ENCODE data around the gene TDRD5.

The TDRD5 gene

DNA sequence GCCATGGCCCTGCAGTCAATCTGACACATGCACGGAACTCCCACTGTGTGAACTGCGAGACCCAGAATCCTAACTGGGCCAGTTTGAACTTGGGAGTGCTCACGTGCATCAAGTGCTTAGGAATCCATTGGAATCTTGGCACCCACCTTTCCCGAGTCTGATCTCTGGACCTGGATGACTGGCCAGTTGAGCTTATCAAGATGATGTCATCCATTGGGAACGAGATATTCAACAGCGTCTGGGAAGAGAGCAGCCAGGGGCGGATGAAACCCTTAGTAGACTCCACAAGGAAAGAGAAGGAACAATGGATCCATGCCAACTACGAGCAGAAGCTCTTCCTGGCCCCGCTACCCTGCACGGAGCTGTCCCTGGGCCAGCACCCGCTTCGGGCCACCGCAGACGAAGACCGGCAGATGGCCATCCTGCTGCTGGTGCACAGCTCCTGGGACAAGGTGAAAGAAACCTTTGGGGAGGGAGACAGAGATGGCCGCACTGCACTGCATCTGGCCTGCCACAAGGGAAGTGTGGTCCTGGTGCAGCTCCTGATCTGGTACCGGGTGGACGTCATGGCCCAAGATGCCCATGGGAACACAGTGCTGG is 3.1 kb upstream of the TDRD5 start:
- no peak for TF ChIP-seq ZFP30 (CRISPR knock-in tag; IDR thresholded peaks at IDR 0.05)
- TF ChIP-seq, protein P1, sequence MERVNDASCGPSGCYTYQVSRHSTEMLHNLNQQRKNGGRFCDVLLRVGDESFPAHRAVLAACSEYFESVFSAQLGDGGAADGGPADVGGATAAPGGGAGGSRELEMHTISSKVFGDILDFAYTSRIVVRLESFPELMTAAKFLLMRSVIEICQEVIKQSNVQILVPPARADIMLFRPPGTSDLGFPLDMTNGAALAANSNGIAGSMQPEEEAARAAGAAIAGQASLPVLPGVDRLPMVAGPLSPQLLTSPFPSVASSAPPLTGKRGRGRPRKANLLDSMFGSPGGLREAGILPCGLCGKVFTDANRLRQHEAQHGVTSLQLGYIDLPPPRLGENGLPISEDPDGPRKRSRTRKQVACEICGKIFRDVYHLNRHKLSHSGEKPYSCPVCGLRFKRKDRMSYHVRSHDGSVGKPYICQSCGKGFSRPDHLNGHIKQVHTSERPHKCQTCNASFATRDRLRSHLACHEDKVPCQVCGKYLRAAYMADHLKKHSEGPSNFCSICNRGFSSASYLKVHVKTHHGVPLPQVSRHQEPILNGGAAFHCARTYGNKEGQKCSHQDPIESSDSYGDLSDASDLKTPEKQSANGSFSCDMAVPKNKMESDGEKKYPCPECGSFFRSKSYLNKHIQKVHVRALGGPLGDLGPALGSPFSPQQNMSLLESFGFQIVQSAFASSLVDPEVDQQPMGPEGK (CRISPR knock-in tag; IDR thresholded peaks at IDR 0.05; ENCODE audit: borderline replicate concordance): no peak
- no peak for TF ChIP-seq ISL1 (CRISPR knock-in tag; IDR thresholded peaks at IDR 0.05)
- no peak for TF ChIP-seq ESRRG (CRISPR knock-in tag; IDR thresholded peaks at IDR 0.05)
- no peak for TF ChIP-seq RARB (CRISPR knock-in tag; IDR thresholded peaks at IDR 0.05)
- no peak for TF ChIP-seq OSR1 (CRISPR knock-in tag; IDR thresholded peaks at IDR 0.05)
- TF ChIP-seq ZC3H10 (CRISPR knock-in tag; IDR thresholded peaks at IDR 0.05): no peak
- no peak for ATAC-seq

DNA sequence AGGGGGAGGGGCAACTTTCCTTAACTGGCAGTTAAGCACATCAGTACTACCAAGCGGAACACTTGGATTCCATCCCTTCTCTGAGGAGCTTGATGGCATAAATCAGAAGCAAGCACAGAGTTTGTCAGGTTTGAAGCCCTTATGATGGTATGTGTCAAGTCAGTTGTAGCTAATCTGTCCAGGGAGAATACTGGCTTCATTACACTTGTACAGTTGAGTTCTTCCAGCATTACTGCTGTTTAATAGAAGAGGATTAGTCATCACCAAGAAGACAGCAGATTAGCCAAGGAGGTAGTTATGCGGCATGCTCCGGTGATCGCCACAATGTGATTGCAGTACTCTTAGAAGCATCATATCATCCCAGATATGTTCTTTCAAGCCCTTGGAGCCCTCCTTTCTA is 2.1 kb upstream of the TDRD5 start:
- no peak for ATAC-seq

DNA sequence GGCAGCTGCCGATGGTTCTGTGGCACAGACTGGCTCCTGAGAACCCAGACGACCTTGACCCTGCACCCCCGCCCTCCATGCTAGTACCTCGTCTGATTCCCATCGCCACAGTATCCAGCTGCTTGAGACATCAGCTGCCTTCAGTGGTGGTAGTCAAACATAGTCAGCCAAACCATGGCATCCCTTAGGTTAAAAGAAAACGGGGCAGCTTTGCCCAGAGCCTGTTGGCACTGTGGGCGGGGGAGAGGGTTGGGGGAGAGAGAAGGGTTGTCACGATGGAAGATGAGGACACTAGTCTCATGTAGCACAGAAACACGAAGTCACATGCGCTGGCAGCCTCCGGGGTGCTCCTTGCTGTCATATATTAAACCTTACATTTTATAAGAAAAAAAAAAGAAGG is 961 bp upstream of the TDRD5 start:
- TF ChIP-seq CSDC2 (CRISPR knock-in tag; IDR thresholded peaks at IDR 0.05): no peak
- no peak for TF ChIP-seq PPARA (CRISPR knock-in tag; IDR thresholded peaks at IDR 0.05; ENCODE audit: borderline replicate concordance)
- no peak for TF ChIP-seq ISL1 (CRISPR knock-in tag; IDR thresholded peaks at IDR 0.05)
- no peak for TF ChIP-seq TOX (CRISPR knock-in tag; IDR thresholded peaks at IDR 0.05; ENCODE audit: borderline replicate concordance)
- ATAC-seq: no peak

More for the DNA sequence above, 2.1 kb upstream of the TDRD5 start:
- TF ChIP-seq ESRRG (CRISPR knock-in tag; IDR thresholded peaks at IDR 0.05) (no peak), ZNF565 (CRISPR knock-in tag; conservative IDR thresholded peaks at IDR 0.05; ENCODE audit: low read depth) (no peak), ZFP30 (CRISPR knock-in tag; IDR thresholded peaks at IDR 0.05) (no peak)
- TF ChIP-seq, protein P2, sequence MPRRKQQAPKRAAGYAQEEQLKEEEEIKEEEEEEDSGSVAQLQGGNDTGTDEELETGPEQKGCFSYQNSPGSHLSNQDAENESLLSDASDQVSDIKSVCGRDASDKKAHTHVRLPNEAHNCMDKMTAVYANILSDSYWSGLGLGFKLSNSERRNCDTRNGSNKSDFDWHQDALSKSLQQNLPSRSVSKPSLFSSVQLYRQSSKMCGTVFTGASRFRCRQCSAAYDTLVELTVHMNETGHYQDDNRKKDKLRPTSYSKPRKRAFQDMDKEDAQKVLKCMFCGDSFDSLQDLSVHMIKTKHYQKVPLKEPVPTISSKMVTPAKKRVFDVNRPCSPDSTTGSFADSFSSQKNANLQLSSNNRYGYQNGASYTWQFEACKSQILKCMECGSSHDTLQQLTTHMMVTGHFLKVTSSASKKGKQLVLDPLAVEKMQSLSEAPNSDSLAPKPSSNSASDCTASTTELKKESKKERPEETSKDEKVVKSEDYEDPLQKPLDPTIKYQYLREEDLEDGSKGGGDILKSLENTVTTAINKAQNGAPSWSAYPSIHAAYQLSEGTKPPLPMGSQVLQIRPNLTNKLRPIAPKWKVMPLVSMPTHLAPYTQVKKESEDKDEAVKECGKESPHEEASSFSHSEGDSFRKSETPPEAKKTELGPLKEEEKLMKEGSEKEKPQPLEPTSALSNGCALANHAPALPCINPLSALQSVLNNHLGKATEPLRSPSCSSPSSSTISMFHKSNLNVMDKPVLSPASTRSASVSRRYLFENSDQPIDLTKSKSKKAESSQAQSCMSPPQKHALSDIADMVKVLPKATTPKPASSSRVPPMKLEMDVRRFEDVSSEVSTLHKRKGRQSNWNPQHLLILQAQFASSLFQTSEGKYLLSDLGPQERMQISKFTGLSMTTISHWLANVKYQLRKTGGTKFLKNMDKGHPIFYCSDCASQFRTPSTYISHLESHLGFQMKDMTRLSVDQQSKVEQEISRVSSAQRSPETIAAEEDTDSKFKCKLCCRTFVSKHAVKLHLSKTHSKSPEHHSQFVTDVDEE (CRISPR knock-in tag; IDR thresholded peaks at IDR 0.05): no peak

DNA sequence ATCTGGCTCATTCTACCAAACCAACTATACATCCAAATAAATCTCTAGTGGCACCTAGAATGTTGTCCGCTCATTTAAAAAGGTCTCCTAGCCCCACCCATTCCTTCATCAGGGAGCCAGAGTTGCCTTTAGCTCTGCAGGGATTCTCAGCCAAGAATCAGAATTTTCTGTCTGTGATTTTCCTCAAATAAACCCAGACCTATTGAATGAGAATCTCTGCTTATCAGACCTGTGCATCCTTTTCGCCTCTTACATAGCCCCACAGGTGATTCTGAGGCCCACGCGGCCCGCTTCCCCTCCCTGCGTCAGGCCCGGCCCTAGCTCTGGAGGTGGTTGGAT is 410 bp upstream of the TDRD5 start:
- TF ChIP-seq ZC3H10 (CRISPR knock-in tag; IDR thresholded peaks at IDR 0.05): no peak
- ATAC-seq: no peak

GRCh38 chr1:179598631-179599030 is 7.0 kb downstream of the TDRD5 start:
- no peak for TF ChIP-seq CREB5 (CRISPR knock-in tag; IDR thresholded peaks at IDR 0.05; ENCODE audit: low read depth)
- no peak for TF ChIP-seq BACH2 (CRISPR knock-in tag; IDR thresholded peaks at IDR 0.05; ENCODE audit: borderline replicate concordance)
- TF ChIP-seq ZNF565 (CRISPR knock-in tag; conservative IDR thresholded peaks at IDR 0.05; ENCODE audit: low read depth): no peak
- no peak for TF ChIP-seq OSR1 (CRISPR knock-in tag; IDR thresholded peaks at IDR 0.05)
- TF ChIP-seq, protein P3, sequence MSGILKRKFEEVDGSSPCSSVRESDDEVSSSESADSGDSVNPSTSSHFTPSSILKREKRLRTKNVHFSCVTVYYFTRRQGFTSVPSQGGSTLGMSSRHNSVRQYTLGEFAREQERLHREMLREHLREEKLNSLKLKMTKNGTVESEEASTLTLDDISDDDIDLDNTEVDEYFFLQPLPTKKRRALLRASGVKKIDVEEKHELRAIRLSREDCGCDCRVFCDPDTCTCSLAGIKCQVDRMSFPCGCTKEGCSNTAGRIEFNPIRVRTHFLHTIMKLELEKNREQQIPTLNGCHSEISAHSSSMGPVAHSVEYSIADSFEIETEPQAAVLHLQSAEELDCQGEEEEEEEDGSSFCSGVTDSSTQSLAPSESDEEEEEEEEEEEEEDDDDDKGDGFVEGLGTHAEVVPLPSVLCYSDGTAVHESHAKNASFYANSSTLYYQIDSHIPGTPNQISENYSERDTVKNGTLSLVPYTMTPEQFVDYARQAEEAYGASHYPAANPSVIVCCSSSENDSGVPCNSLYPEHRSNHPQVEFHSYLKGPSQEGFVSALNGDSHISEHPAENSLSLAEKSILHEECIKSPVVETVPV (CRISPR knock-in tag; IDR thresholded peaks at IDR 0.05): no peak
- no peak for TF ChIP-seq PPARA (CRISPR knock-in tag; IDR thresholded peaks at IDR 0.05; ENCODE audit: borderline replicate concordance)
- TF ChIP-seq ARNTL (CRISPR knock-in tag; IDR thresholded peaks at IDR 0.05; ENCODE audit: borderline replicate concordance, low read depth): no peak
- no peak for TF ChIP-seq TCF4 (CRISPR knock-in tag; IDR thresholded peaks at IDR 0.05; ENCODE audit: borderline replicate concordance)
- no peak for TF ChIP-seq ZFP3 (CRISPR knock-in tag; IDR thresholded peaks at IDR 0.05)
- no peak for TF ChIP-seq ESRRG (CRISPR knock-in tag; IDR thresholded peaks at IDR 0.05)
- TF ChIP-seq, protein P2 (CRISPR knock-in tag; IDR thresholded peaks at IDR 0.05): no peak
- ATAC-seq: no peak

Data from SK-N-SH treated with all-trans-retinoic acid at 6 μM for 48 hours (cell line).